OCI-M2 (cell line): ENCODE results near the gene FMNL3.

Source experiments
- DNase-seq: peaks from one replicate; lab custom pipeline; 2025; ENCODE audit not compliant: unreplicated experiment; lab: John Stamatoyannopoulos, UW

The FMNL3 gene

DNA sequence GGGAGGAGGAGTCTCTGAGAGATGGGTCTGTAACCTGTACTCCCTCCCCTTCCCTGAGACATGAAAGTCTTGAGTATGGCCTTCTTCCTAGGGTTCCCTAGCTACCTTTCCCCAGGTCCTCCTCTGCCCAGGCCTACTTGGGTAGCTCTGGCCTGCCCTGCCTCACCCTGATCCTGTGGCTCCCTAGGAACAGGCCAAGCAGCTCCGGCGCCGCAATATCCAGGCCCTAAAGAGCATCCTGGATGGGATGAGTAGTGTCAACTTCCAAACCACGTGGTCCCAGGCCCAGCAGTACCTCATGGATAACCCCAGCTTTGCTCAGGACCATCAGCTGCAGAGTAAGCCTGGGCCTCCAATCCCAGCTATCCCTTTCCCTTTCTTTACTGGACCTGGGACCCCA is 71.5 kb downstream of the FMNL3 start:
- no peak for DNase-seq

GRCh38 chr12:49635036-49635435 is 72.2 kb downstream of the FMNL3 start:
- DNase-seq, result no peak

- DNase-seq, result no peak
Measured at GRCh38 chr12:49633703-49634345, 73.4 kb downstream of the FMNL3 start.

GRCh38 chr12:49632986-49633702 is 74.1 kb downstream of the FMNL3 start:
- no peak for DNase-seq

DNA sequence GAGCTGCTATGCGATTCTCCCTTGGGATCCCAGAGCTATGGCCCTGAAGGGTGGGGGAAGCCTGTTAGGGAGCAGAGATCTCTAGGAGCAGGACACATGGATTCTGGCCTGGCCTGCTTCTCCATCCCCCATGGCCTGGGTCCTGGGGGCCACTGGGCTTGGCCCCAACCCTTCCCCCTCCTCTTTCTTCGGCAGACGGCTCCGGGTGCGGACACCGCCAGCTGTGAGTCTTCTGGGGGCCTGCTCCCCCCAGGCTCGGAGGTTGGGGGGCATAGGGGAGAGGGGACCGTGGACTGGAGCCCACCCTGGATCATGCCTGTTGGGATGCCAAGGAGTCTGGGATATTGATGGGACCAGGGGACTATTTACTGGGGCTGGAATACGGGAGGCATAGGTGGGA is 74.8 kb downstream of the FMNL3 start:
- no peak for DNase-seq

- DNase-seq, result no peak
Measured at GRCh38 chr12:49631336-49631907, 75.8 kb downstream of the FMNL3 start.

DNA sequence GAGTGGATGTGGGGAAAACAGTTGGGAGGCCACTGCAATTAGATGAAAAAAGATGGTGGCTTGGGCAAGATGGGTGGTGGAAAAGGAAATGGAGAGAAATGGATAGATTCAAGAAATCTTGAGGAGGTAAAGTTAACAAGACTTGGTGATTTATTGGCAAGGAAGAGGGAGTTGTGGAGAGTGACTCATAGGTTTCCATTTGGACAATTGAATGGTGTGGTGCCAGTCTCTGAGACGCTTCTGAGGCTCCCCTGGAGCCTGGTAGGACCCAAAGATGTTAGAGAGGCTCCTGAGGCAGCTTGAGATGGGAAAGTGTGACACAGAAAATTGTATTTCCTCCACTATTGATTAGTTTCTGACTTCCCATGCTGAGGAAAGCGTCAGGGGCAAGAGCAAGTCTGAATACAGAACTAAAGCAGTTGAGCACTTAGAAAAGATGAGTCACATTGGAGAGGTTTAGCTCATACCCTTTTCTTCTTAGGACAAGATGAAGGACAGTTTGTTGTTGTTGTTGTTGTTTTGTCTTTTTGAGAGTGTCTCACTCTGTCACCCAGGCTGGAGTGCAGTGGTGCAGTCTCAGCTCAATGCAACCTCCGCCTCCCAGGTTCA is 79.3 kb downstream of the FMNL3 start:
- DNase-seq, result no peak

DNA sequence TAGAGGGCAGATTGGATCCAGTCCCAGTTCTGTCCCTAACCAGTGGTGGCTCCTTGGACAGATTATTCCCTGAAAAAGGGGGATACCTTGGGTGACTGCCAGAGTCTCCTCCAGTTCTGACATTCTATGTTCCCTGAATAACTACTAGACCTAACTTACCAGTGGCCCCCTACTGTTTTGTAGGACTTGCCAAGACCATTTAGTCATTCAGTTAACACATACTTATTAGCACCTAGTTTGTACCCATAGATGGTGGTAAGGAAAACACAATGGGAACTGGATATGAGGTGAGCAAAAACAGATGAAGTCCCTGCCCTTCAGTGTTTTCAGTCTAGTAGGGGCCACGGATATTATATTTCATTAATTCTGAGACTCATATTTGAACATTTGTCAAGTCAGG is 80.4 kb downstream of the FMNL3 start:
- no peak for DNase-seq

- no peak for DNase-seq
Measured at GRCh38 chr12:49626169-49626835, 80.9 kb downstream of the FMNL3 start.

GRCh38 chr12:49624921-49625577 is 82.2 kb downstream of the FMNL3 start:
- no peak for DNase-seq

DNA sequence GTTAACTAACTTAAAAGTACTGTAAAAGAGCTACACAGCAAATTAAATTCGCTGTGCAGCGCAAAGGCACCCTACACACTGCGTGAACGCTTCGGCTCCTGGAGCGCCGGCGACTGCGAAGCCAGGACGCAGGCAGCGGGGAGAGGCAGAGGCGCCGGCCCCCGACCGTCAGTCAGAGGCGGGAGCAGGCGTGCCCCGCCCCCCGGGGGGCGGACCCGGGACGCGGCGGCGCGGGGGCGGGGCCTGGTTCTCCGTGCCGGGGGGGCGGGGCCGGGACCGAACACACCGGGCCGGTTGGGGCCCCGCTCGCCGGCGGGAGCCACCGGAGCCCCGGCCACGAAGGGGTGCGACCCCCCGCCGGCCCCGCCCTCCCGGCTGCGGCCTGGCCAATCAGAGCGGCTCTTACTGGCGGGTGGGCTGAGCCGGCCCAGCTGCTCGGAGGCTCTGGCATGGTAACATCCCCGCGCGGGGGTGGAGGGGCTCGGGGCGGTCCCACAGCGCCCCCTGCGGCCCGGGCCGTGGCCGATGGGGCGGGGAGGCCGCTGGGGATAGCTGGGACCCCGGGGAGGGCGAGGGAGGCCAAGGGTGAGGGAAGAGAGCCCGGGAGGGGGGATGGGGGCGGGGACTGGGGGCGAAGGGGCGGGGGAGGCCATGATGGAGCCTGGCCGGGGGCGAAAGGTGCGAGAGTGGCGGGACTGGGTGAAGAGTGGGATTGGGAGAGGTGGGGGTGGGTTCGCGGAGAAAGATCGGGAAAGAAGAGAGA is 83.9 kb downstream of the FMNL3 start, which contains the start of gene PRPF40B:
Gene PRPF40B, plus strand, starts transcription at position 420 of the 763 bp plus-strand sequence. Its CDS starts 30 bp downstream, at position 450.
- DNase-seq, result peak; percentile 41

DNA sequence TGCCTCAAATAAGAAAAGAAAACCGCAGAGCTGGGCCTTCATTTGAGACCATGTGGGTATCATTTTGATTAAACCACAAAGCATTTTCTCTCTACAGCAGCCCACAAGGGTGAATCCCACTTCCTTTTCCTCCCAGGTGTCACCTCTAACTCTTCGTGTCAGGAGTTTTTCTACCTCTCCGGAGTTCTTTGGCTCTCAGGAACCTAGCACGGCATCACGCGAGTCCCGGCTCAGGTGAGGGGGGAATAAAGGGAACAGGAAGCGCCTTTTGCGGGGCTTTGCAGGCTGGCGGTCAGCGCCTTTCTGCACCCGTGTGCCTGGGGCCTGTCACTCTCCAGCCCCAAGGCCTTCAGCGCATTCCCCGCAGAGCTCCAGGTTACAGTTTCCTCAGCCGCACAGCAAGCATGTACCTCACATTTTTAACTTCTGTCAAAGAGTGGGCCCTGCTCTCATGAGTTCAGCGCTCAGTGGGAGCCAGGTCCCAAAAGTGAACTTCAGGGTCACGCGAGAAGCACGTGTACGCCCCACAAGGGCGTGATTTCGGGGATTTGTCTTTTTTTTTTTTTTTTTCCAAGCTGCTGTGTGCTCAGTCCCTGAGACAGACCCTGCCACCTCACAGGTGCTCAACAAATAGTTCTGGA is 84.6 kb downstream of the FMNL3 start:
- DNase-seq, result no peak

DNA sequence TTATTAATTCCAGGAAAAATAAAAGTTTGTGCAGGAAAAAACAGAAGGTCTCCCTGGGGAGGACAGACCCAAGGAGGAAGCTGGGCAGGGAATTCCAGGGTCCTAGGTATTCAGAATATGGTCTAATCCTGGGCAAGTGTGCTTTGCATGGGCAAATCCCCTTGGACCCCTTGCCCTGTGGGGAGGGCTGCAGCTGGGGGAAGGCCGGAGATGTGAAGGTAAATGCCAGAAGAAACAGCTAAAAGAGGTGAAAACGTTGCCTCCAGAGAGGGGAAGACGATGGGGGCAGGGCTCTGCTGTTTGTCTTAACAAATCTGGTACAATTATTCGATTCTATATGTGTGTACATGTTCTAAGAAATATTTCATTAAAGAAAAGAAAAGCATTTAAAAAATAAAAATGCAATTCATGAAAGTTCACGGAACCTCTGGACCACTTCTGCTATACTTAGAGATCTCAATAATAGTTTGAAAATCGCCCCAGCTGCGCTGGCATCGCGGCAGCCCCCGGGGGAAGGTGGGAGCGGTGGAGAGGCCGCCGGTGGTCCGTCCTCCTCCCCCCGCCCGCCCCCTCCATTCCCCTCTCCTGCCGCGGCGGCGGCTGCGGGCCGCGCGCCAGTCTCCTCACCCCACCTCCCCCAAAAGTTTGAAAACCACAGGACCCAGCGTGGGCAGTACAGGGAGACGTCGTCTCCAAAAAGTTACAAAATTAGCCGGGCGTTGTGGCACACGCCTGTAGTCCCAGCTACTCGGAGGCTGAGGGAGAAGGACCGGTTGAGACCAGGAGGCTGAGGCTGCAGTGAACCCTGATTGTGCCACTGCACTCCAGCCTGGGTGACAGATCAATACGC is 85.3 kb downstream of the FMNL3 start:
- no peak for DNase-seq

DNA sequence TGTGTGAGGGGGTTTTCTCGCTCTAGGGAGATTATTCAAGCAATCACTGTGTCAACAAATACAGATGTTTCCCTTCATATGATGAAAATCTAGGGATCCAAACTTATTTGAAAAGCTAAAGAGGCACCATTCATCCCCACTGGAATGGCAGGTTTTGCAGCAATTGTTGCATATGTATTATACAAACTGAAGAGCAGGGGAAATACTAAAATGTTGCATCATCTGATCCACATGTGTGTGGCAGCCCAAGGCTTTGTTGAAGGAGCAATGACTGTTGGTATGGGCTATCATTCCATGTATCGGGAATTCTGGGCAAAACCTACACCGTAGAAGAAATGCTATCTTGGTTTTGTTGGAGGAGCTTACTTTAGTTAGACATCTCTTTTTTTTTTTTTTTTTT is 87.9 kb downstream of the FMNL3 start:
- no peak for DNase-seq

DNA sequence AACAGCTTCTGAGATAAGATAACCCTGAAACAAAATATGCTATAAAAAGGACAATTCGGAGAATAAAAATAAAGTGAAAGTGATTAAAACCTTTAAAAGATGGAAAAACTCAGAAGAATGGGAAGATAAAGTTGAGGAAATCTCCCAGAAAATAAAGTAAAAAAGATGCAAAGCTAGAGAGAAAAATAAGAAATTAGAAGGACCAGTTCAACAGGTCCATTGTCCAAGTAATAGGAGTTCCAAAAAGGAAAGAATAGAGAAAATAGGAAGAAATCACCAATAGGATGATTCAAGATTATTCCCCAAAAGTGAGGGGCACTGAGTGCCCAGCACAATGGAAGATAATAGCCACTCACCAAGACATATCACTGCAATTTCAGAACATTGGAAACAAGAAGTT is 88.6 kb downstream of the FMNL3 start:
- DNase-seq, result no peak

- no peak for DNase-seq
Measured at GRCh38 chr12:49616533-49617219, 90.5 kb downstream of the FMNL3 start.

GRCh38 chr12:49615725-49616124 is 91.5 kb downstream of the FMNL3 start:
- no peak for DNase-seq

- DNase-seq, result no peak
Measured at GRCh38 chr12:49612210-49612609, 95.0 kb downstream of the FMNL3 start.
